Mammary epithelial cell (primary cell): ENCODE results near the gene SNAP25.

ENCODE experiments used
- CTCF ChIP-seq, 2 donors: IDR thresholded peaks in 1 of 2; conservative IDR thresholded peaks in 1 of 2; 2 replicates each; pipeline ENCODE4 v1.5.1; 2011 to 2012; ENCODE audit warnings: inconsistent platforms in 2 of 2, low read length in 2 of 2, mild to moderate bottlenecking in 2 of 2, control low read depth in 1 of 2, low read depth in 1 of 2; ENCODE audit not compliant: insufficient read depth in 1 of 2; ENCODE audit errors: extremely low read depth in 1 of 2
- EZH2 ChIP-seq: IDR thresholded peaks from 2 replicates; pipeline ENCODE4 v1.6.1; 2012; ENCODE audit warnings: low read length, inconsistent platforms, borderline replicate concordance

- TF ChIP-seq CTCF (conservative IDR thresholded peaks at IDR 0.05 in 1 of 2, IDR thresholded peaks at IDR 0.05 in 1 of 2; ENCODE audit: extremely low read depth in 1 of 2, insufficient read depth in 1 of 2, low read depth in 1 of 2, low read length in 2 of 2), result no peak
- no peak for TF ChIP-seq EZH2
These were observed 44.2 kb upstream of the SNAP25 start for GRCh38 chr20:10174400-10174799.
